SK-N-SH treated with all-trans-retinoic acid at 6 μM for 48 hours (cell line): ENCODE results near the gene SDF4.

Source experiments
- ATAC-seq: fragments of 200-7000 bp; cut with Tn5 transposase; 3 replicates; pipeline ENCODE4 v1.9.1; 2020; ENCODE audit warnings: mild to moderate bottlenecking, moderate library complexity
- ARNTL ChIP-seq: fragments of 450-650 bp; formaldehyde crosslinking; IDR thresholded peaks from 2 replicates; pipeline ENCODE4 v1.5.0; 2020; ENCODE audit warnings: low read depth, mild to moderate bottlenecking, moderate library complexity, borderline replicate concordance
- BACH2 ChIP-seq: fragments of 250-450 bp; sonication (Bioruptor Pico); IDR thresholded peaks from 2 replicates; pipeline ENCODE4 v1.9.0; 2021; ENCODE audit warnings: mild to moderate bottlenecking, borderline replicate concordance
- CSDC2 ChIP-seq: fragments of 250-450 bp; sonication (Bioruptor Pico); IDR thresholded peaks from 2 replicates; pipeline ENCODE4 v1.5.0; 2020; ENCODE audit warnings: mild to moderate bottlenecking, moderate library complexity
- ESRRG ChIP-seq: fragments of 250-450 bp; sonication (Bioruptor Pico); IDR thresholded peaks from 2 replicates; pipeline ENCODE4 v1.6.1; 2021; ENCODE audit warnings: mild to moderate bottlenecking
- GLIS3 ChIP-seq: fragments of 250-450 bp; sonication (Bioruptor Pico); IDR thresholded peaks from 2 replicates; pipeline ENCODE4 v1.5.0; 2020; ENCODE audit warnings: mild to moderate bottlenecking, moderate library complexity
- ISL1 ChIP-seq: fragments of 250-450 bp; sonication (Bioruptor Pico); IDR thresholded peaks from 2 replicates; pipeline ENCODE4 v2.1.2; 2022; ENCODE audit warnings: mild to moderate bottlenecking, moderate library complexity
- PATZ1 ChIP-seq: fragments of 250-450 bp; sonication (Bioruptor Pico); IDR thresholded peaks from 2 replicates; pipeline ENCODE4 v1.8.0; 2020; ENCODE audit warnings: mild to moderate bottlenecking, moderate library complexity, borderline replicate concordance
- PPARA ChIP-seq: fragments of 250-450 bp; sonication (Bioruptor Pico); IDR thresholded peaks from 2 replicates; pipeline ENCODE4 v1.5.0; 2020; ENCODE audit warnings: mild to moderate bottlenecking, borderline replicate concordance
- RARB ChIP-seq: fragments of 250-450 bp; sonication (Bioruptor Pico); IDR thresholded peaks from 2 replicates; pipeline ENCODE4 v1.8.0; 2021; ENCODE audit warnings: mild to moderate bottlenecking, moderate library complexity
- SNAI2 ChIP-seq: fragments of 250-450 bp; sonication (Bioruptor Pico); IDR thresholded peaks from 2 replicates; pipeline ENCODE4 v1.5.0; 2020; ENCODE audit warnings: mild to moderate bottlenecking, moderate library complexity
- TCF4 ChIP-seq: fragments of 250-450 bp; sonication (Bioruptor Pico); IDR thresholded peaks from 2 replicates; pipeline ENCODE4 v1.8.0; 2021; ENCODE audit warnings: mild to moderate bottlenecking, moderate library complexity, borderline replicate concordance
- TOX ChIP-seq: fragments of 250-450 bp; sonication (Bioruptor Pico); IDR thresholded peaks from 2 replicates; pipeline ENCODE4 v1.8.0; 2021; ENCODE audit warnings: mild to moderate bottlenecking, moderate library complexity, borderline replicate concordance
- ZC3H10 ChIP-seq: fragments of 250-450 bp; sonication (Bioruptor Pico); IDR thresholded peaks from 2 replicates; pipeline ENCODE4 v1.5.1; 2021; ENCODE audit warnings: mild to moderate bottlenecking, moderate library complexity
- ZFP3 ChIP-seq: fragments of 250-450 bp; sonication (Bioruptor Pico); IDR thresholded peaks from 2 replicates; pipeline ENCODE4 v1.5.0; 2020; ENCODE audit warnings: mild to moderate bottlenecking, moderate library complexity
- ZNF565 ChIP-seq: fragments of 450-650 bp; formaldehyde crosslinking; conservative IDR thresholded peaks from 2 replicates; pipeline ENCODE4 v1.5.0; 2020; ENCODE audit warnings: low read depth, mild to moderate bottlenecking, moderate library complexity
- ZNF70 ChIP-seq: fragments of 450-650 bp; formaldehyde crosslinking; IDR thresholded peaks from 2 replicates; pipeline ENCODE4 v1.5.0; 2020; ENCODE audit warnings: mild to moderate bottlenecking, moderate library complexity
- ZNF8 ChIP-seq: fragments of 450-650 bp; formaldehyde crosslinking; IDR thresholded peaks from 2 replicates; pipeline ENCODE4 v1.5.0; 2020; ENCODE audit warnings: mild to moderate bottlenecking, moderate library complexity
- TF ChIP-seq, protein P1 (sequence below): fragments of 250-450 bp; sonication (Bioruptor Pico); IDR thresholded peaks from 2 replicates; pipeline ENCODE4 v1.5.1; 2020; ENCODE audit warnings: low read depth, mild to moderate bottlenecking, moderate library complexity
- TF ChIP-seq, protein P2 (sequence below): fragments of 250-450 bp; sonication (Bioruptor Pico); IDR thresholded peaks from 2 replicates; pipeline ENCODE4 v1.5.0; 2020; ENCODE audit warnings: mild to moderate bottlenecking, moderate library complexity

The SDF4 gene

DNA sequence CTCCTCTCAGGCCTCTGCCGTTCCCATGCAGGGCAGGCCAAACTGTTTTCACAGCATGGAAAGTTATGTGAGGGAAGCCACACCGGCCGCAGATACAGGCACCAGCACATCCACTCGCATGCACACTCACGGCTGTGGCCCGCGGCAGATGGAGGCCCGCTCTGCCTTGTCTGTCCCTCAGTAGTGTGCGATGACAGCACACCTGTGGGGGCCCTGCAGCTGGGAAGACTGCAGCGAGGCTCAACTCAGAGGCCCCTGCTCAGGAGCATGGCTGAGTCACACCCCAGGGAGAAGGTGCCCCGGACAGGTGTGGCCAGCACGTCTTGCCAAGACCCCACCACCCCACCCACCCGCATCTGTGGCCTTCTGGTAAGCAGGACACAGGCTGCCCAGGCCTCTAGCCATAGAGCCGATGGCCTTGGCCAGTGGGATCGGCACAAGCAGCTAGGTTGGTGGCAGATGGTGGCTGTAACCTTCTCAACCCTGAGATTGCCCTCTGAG, 43.2 kb upstream of the SDF4 start (continued):
- TF ChIP-seq, protein P1, sequence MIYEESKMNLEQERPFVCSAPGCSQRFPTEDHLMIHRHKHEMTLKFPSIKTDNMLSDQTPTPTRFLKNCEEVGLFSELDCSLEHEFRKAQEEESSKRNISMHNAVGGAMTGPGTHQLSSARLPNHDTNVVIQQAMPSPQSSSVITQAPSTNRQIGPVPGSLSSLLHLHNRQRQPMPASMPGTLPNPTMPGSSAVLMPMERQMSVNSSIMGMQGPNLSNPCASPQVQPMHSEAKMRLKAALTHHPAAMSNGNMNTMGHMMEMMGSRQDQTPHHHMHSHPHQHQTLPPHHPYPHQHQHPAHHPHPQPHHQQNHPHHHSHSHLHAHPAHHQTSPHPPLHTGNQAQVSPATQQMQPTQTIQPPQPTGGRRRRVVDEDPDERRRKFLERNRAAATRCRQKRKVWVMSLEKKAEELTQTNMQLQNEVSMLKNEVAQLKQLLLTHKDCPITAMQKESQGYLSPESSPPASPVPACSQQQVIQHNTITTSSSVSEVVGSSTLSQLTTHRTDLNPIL: no peak
- TF ChIP-seq ZFP3 (CRISPR knock-in tag) (no peak), BACH2 (CRISPR knock-in tag) (no peak), SNAI2 (CRISPR knock-in tag) (no peak), ZC3H10 (no peak)

- no peak for TF ChIP-seq CSDC2 (CRISPR knock-in tag)
- no peak for TF ChIP-seq RARB (CRISPR knock-in tag)
- no peak for TF ChIP-seq PPARA (CRISPR knock-in tag)
- TF ChIP-seq ZNF565: no peak
- TF ChIP-seq GLIS3 (CRISPR knock-in tag): no peak
- TF ChIP-seq BACH2 (CRISPR knock-in tag): no peak
- TF ChIP-seq TOX: no peak
- peak; percentile 53 for ATAC-seq
Measured at GRCh38 chr1:1274299-1274930, 42.6 kb upstream of the SDF4 start.

- TF ChIP-seq ARNTL (CRISPR knock-in tag): no peak
- TF ChIP-seq ISL1 (CRISPR knock-in tag): no peak
- TF ChIP-seq ZNF565: no peak
- TF ChIP-seq TCF4 (CRISPR knock-in tag): no peak
- TF ChIP-seq ESRRG (CRISPR knock-in tag): no peak
- TF ChIP-seq CSDC2 (CRISPR knock-in tag): no peak
- peak; percentile 94 for ATAC-seq
Measured at GRCh38 chr1:1273512-1274298, 41.9 kb upstream of the SDF4 start, which contains the start of gene UBE2J2. TSS of gene UBE2J2 (minus strand) at chr1:1273854. CDS start at chr1:1267992, 5,862 bp downstream.

DNA sequence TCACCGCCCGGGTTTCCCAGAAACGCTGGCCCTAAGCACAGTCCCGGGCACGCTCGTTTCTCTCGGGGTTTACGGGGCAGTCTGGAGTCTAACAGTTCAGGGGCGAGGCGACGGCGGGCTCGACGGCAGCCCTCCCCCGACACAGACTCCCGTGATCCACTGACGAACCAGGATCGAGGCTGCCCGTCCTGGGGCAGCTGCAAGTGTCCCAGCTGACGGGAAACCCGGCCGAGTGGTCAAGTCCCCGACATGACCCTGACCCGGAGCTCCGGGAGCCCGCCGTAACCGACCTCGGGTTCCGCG, 41.4 kb upstream of the SDF4 start:
- no peak for ATAC-seq
- no peak for TF ChIP-seq CSDC2 (CRISPR knock-in tag)
- TF ChIP-seq ZNF8: no peak
- TF ChIP-seq ZNF70 (CRISPR knock-in tag): no peak
- TF ChIP-seq PATZ1 (CRISPR knock-in tag): no peak
- TF ChIP-seq, protein P2, sequence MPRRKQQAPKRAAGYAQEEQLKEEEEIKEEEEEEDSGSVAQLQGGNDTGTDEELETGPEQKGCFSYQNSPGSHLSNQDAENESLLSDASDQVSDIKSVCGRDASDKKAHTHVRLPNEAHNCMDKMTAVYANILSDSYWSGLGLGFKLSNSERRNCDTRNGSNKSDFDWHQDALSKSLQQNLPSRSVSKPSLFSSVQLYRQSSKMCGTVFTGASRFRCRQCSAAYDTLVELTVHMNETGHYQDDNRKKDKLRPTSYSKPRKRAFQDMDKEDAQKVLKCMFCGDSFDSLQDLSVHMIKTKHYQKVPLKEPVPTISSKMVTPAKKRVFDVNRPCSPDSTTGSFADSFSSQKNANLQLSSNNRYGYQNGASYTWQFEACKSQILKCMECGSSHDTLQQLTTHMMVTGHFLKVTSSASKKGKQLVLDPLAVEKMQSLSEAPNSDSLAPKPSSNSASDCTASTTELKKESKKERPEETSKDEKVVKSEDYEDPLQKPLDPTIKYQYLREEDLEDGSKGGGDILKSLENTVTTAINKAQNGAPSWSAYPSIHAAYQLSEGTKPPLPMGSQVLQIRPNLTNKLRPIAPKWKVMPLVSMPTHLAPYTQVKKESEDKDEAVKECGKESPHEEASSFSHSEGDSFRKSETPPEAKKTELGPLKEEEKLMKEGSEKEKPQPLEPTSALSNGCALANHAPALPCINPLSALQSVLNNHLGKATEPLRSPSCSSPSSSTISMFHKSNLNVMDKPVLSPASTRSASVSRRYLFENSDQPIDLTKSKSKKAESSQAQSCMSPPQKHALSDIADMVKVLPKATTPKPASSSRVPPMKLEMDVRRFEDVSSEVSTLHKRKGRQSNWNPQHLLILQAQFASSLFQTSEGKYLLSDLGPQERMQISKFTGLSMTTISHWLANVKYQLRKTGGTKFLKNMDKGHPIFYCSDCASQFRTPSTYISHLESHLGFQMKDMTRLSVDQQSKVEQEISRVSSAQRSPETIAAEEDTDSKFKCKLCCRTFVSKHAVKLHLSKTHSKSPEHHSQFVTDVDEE (CRISPR knock-in tag): no peak
- no peak for TF ChIP-seq SNAI2 (CRISPR knock-in tag)
- no peak for TF ChIP-seq RARB (CRISPR knock-in tag)

GRCh38 chr1:1272341-1273208, 40.8 kb upstream of the SDF4 start:
- ATAC-seq: no peak
- TF ChIP-seq ZNF70 (CRISPR knock-in tag) (no peak), TOX (no peak), TCF4 (CRISPR knock-in tag) (no peak), CSDC2 (CRISPR knock-in tag) (no peak), PPARA (CRISPR knock-in tag) (no peak), PATZ1 (CRISPR knock-in tag) (no peak), ISL1 (CRISPR knock-in tag) (no peak), RARB (CRISPR knock-in tag) (no peak), ARNTL (CRISPR knock-in tag) (no peak)
- TF ChIP-seq, protein P1: no peak
